Activated CD4-positive, alpha-beta T cell treated with anti-CD3 and anti-CD28 coated beads, Interleukin-2, amount 10 ng/mL, durations not matched to agents 24 days and 14 days (primary cell): Measurements from ENCODE around the gene KLHDC2. TPM values are rescaled to one million over a fixed set of nuclear protein-coding genes. Genes with fewer than 3 reads are reported as not detected.
"Not testable (repeated sequence)": the region's sequence is repeated elsewhere in the genome, so short reads cannot be mapped to it uniquely, and the experiment has no call there.

Source experiments
- DNase-seq: peaks from one replicate; pipeline ENCODE4 v3.0.0; 2022
- H3K27ac Mint-ChIP-seq: one replicate; pipeline ENCODE4 v1.8.0; 2022; ENCODE audit warnings: mild to moderate bottlenecking, mixed read lengths
- H3K27me3 Mint-ChIP-seq: one replicate; pipeline ENCODE4 v1.8.0; 2022; ENCODE audit warnings: mixed read lengths
- H3K36me3 Mint-ChIP-seq: one replicate; pipeline ENCODE4 v1.8.0; 2022; ENCODE audit warnings: low read depth, mild to moderate bottlenecking, mixed read lengths
- H3K4me1 Mint-ChIP-seq: one replicate; pipeline ENCODE4 v1.8.0; 2021; ENCODE audit warnings: mixed read lengths
- H3K4me3 Mint-ChIP-seq: one replicate; pipeline ENCODE4 v1.8.0; 2022; ENCODE audit warnings: mild to moderate bottlenecking, moderate library complexity, mixed read lengths
- H3K9me3 Mint-ChIP-seq: one replicate; pipeline ENCODE4 v1.8.0; 2021; ENCODE audit warnings: mixed read lengths
- intact Hi-C: fragments of 100-400 bp; cut with micrococcal nuclease; formaldehyde crosslinking; loops from one replicate; pipeline ENCODE4 v1.15.1; 2023
- total RNA-seq: library from RNA; stranded (reverse); gene quantifications from 2 replicates; pipeline ENCODE4 v1.2.3, GENCODE V29; 2022

Gene KLHDC2
- total RNA-seq, 1 donor from 2014 or later, result 28.0 TPM

DNA sequence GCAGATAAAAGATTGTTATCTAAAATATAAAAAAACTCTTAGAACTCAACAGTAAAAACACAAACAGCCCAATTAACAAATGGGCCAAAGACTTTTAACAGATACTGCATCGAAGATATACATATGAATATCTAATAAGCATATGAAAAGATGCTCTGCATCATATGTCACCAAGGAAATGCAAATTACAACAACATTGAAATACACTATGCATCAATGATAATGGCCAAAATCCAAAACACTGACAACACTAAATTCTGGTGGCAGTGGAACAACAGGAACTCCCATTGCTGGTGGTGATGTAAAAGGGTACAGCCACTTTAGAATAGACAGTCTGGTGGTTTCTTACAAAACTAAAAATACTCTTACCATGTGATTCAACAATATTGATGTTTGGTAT lies 40.8 kb downstream of the KLHDC2 start:
- no peaks in the 10 kb centered on the region for H3K9me3 Mint-ChIP-seq
- H3K4me3 Mint-ChIP-seq, result no peak overlapping the region
- DNase-seq, result no peak
- H3K27ac Mint-ChIP-seq, result no peak overlapping the region
- peaks cover 4% of the 10 kb centered on the region for H3K4me1 Mint-ChIP-seq
- peaks cover 63% of the 10 kb centered on the region for H3K36me3 Mint-ChIP-seq
- no peaks in the 10 kb centered on the region for H3K27me3 Mint-ChIP-seq
- intact Hi-C loops, result no loop called here

DNA sequence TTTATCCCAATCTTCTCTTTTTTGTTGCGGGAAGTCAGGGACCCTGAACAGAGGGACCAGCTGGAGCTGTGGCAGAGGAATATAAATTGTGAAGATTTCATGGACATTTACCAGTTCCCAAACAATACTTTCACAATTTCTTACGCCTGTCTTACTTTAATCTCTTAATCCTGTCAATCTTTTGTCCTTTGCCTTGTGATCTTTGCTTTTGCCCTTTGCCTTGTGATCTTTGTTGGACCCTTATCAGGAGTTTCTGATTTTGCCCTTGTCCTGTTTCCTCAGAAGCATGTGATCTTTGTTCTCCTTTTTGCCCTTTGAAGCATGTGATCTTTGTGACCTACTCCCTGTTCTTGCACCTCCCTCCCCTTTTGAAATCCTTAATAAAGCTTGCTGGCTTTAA lies 48.2 kb downstream of the KLHDC2 start:
- H3K4me3 Mint-ChIP-seq, H3K4me1 Mint-ChIP-seq, H3K27me3 Mint-ChIP-seq, DNase-seq, intact Hi-C loops: not testable (repeated sequence)
- peaks cover 82% of the 10 kb centered on the region for H3K36me3 Mint-ChIP-seq
- H3K9me3 Mint-ChIP-seq, result peaks cover 13% of the 10 kb centered on the region
- H3K27ac Mint-ChIP-seq, result peak overlapping the region; percentile 72

DNA sequence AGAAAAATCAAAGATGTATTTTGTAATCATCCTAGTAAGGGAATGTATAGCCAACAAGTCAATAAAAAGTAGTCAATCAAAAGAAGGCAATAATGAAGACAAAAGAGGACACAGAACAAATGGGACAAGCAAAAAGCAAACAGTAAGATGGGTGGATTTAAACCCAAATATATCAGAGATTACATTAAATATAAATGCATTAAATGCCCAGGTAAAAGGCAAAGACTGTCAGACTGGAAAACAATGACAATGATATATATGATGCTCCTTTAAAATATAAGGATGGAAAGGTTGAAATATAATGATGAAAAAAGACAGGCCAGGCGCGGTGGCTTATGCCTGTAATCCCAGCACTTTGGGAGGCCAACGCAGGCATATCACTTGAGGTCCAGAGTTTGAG lies 48.9 kb downstream of the KLHDC2 start:
- Mint-ChIP-seq H3K4me3 (no peak overlapping the region), H3K27ac (no peak overlapping the region), H3K9me3 (peaks cover 13% of the 10 kb centered on the region), H3K36me3 (peaks cover 79% of the 10 kb centered on the region), H3K27me3 (no peaks in the 10 kb centered on the region), H3K4me1 (peaks cover 1% of the 10 kb centered on the region)
- DNase-seq, result no peak
- intact Hi-C loops, result no loop called here

DNA sequence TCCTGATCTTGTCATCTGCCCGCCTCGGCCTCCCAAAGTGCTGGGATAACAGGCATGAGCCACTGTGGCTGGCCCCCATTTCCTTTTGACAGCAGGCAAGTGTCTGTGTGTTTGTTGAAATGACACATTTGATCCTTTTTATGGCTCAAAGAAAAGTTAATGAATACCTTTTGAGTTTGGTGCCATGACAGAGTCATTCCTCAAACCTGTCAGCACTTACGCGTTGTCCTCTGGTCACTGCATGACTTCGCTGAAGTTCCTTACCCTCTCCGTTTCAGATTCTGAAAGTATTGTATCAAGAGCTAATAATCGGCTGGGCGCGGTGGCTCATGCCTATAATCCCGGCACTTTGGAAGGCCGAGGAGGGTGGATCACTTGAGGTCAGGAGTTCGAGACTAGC lies 52.2 kb downstream of the KLHDC2 start:
- intact Hi-C loops, result no loop called here
- Mint-ChIP-seq H3K9me3 (peaks cover 13% of the 10 kb centered on the region), H3K4me1 (peaks cover 3% of the 10 kb centered on the region), H3K36me3 (peaks cover 69% of the 10 kb centered on the region), H3K4me3 (no peak overlapping the region), H3K27ac (no peak overlapping the region), H3K27me3 (no peaks in the 10 kb centered on the region)
- no peak for DNase-seq

DNA sequence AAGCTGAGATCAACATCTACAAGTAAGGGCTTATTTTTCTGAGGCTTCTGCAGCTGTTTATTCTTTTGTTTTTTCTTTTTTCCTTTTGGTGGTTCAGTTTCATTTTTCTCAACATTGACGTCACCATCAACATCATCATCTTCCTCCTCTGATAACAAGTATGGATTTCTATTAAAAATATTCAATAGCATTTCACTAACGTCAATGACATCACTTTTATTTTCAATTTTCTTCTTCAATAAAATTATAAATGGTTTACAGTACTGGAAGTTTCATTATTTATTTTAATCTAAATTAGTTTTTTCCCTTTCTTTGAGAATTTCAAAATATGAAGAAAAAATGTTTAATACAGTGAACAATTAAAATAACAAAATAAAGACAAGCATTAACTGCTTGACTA lies 60.7 kb downstream of the KLHDC2 start:
- no peak for DNase-seq
- H3K27me3 Mint-ChIP-seq, result no peaks in the 10 kb centered on the region
- no peak overlapping the region for H3K27ac Mint-ChIP-seq
- H3K4me3 Mint-ChIP-seq, result no peak overlapping the region
- H3K36me3 Mint-ChIP-seq, result peaks cover 54% of the 10 kb centered on the region
- H3K4me1 Mint-ChIP-seq, result peaks cover 5% of the 10 kb centered on the region
- H3K9me3 Mint-ChIP-seq, result no peaks in the 10 kb centered on the region
- intact Hi-C loops, result loop anchor here (5.0 kb wide), 1 partner anchor 41 kb away; no protein-coding TSS in a partner anchor

Other genes with a start within 250 kb of the KLHDC2 start
- gene RPS29, start 181.8 kb upstream of the KLHDC2 start, total RNA-seq, result 1,960 and 2,033 TPM in 2 replicates
- 47.7 and 50.4 TPM in 2 replicates for gene LRR1, start 169.2 kb upstream of the KLHDC2 start, total RNA-seq
- 221 and 229 TPM in 2 replicates for gene RPL36AL, start 147.5 kb upstream of the KLHDC2 start, total RNA-seq
- gene MGAT2, start 147.4 kb upstream of the KLHDC2 start, total RNA-seq, result 45.6 and 48.5 TPM in 2 replicates
- 12.3 and 12.5 TPM in 2 replicates for gene DNAAF2, start 132.9 kb upstream of the KLHDC2 start, total RNA-seq
- 52.8 and 58.4 TPM in 2 replicates for gene POLE2, start 79.9 kb upstream of the KLHDC2 start, total RNA-seq
- 0.95 and 0.96 TPM in 2 replicates for gene KLHDC1, start 75.0 kb upstream of the KLHDC2 start, total RNA-seq
- gene NEMF, start 84.6 kb downstream of the KLHDC2 start, total RNA-seq, result 65.8 and 75.4 TPM in 2 replicates
- gene ARF6, start 124.9 kb downstream of the KLHDC2 start, total RNA-seq, result 154 and 160 TPM in 2 replicates